Measurements from ENCODE around the gene SV2B.

DNA sequence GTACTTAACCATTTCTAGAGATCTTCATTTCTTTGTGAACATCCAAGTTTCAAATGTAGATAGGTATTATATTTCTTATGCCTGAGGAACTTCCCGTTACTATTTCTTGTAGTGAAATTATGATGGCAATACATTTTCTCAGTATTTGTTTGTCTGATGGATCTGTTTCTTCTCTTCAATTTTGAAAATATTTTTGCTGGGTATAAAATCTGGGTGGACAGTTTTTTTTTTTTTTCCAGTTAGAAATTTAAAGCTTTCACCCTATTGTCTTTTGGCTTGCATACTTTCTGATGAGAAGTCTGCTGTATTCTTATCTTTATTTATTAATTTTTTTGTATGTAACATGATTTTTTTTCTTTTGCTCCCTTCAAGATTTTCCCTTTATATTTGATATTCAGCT is 175.8 kb downstream of the SV2B start:
- TF ChIP-seq, protein P1, sequence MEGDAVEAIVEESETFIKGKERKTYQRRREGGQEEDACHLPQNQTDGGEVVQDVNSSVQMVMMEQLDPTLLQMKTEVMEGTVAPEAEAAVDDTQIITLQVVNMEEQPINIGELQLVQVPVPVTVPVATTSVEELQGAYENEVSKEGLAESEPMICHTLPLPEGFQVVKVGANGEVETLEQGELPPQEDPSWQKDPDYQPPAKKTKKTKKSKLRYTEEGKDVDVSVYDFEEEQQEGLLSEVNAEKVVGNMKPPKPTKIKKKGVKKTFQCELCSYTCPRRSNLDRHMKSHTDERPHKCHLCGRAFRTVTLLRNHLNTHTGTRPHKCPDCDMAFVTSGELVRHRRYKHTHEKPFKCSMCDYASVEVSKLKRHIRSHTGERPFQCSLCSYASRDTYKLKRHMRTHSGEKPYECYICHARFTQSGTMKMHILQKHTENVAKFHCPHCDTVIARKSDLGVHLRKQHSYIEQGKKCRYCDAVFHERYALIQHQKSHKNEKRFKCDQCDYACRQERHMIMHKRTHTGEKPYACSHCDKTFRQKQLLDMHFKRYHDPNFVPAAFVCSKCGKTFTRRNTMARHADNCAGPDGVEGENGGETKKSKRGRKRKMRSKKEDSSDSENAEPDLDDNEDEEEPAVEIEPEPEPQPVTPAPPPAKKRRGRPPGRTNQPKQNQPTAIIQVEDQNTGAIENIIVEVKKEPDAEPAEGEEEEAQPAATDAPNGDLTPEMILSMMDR (IDR thresholded peaks at IDR 0.05): no peak
- TF ChIP-seq EP300 (IDR thresholded peaks at IDR 0.05) (no peak), POLR2A (IDR thresholded peaks at IDR 0.05) (no peak), POLR2AphosphoS5 (IDR thresholded peaks at IDR 0.05) (no peak)

All from stomach (tissue), 4 donors.